PC-3 (cell line): ENCODE data around the gene HAND1. TPM values are rescaled to one million over a fixed set of nuclear protein-coding genes. Genes with fewer than 3 reads are reported as not detected.

ENCODE experiments used
- ATAC-seq: fragments of 200-7000 bp; cut with Tn5 transposase; 2 replicates; pipeline ENCODE4 v1.9.1; 2020; ENCODE audit warnings: mild to moderate bottlenecking, moderate library complexity
- BruUV-seq: library from RNA; stranded (reverse); fragments of 400-500 nt; replicated peaks from 2 replicates; lab custom pipeline; 2021; lab: Mats Ljungman, UMichigan
- CTCF ChIA-PET: fragments of 300-600 bp; sonication (Branson Sonifier 250); formaldehyde crosslinking; loops from one replicate; lab custom pipeline; 2022; ENCODE audit warnings: antibody characterized with exemption; lab: Charles Lee
- POLR2A ChIA-PET: fragments of 300-600 bp; sonication (Branson Sonifier 250); formaldehyde crosslinking; loops from one replicate; lab custom pipeline; 2022; ENCODE audit warnings: antibody characterized with exemption; ENCODE audit not compliant: unreplicated experiment; lab: Charles Lee
- DNase-seq: peaks from one replicate; pipeline ENCODE4 v3.0.0-alpha.2; 2015
- H2AFZ ChIP-seq: fragments of 300-600 bp; sonication (generic); 2 replicates; pipeline ENCODE4 v1.6.0; 2016; ENCODE audit warnings: antibody characterized with exemption, low read length
- H3F3A ChIP-seq: fragments of 300-600 bp; sonication (generic); one replicate; pipeline ENCODE4 v1.6.0; 2017; ENCODE audit warnings: antibody characterized with exemption, low read length, control low read depth, mild to moderate bottlenecking; ENCODE audit not compliant: unreplicated experiment
- H3K27ac ChIP-seq: fragments of 300-600 bp; sonication (generic); 2 replicates; pipeline ENCODE4 v1.5.1; 2016; ENCODE audit warnings: mild to moderate bottlenecking, low read length
- H3K27me3 ChIP-seq: fragments of 300-600 bp; sonication (generic); 2 replicates; pipeline ENCODE4 v1.6.1; 2016; ENCODE audit warnings: low read length, mixed read lengths
- H3K36me3 ChIP-seq: fragments of 300-600 bp; sonication (generic); 2 replicates; pipeline ENCODE4 v1.6.1; 2016; ENCODE audit warnings: low read depth, mixed run types, low read length, mixed read lengths
- H3K4me1 ChIP-seq: fragments of 300-600 bp; sonication (generic); 2 replicates; pipeline ENCODE4 v1.5.1; 2016; ENCODE audit warnings: low read length; ENCODE audit not compliant: insufficient read depth
- H3K4me2 ChIP-seq: fragments of 300-600 bp; sonication (generic); 2 replicates; pipeline ENCODE4 v1.6.0; 2016; ENCODE audit warnings: low read length
- H3K4me3 ChIP-seq: fragments of 300-600 bp; sonication (generic); 2 replicates; pipeline ENCODE4 v1.5.1; 2016; ENCODE audit warnings: mild to moderate bottlenecking, low read length, mixed read lengths
- H3K79me2 ChIP-seq: fragments of 300-600 bp; sonication (generic); 2 replicates; pipeline ENCODE4 v1.6.1; 2017; ENCODE audit warnings: low read length, mixed read lengths
- H3K9ac ChIP-seq: fragments of 300-600 bp; sonication (generic); 2 replicates; pipeline ENCODE4 v1.6.0; 2016; ENCODE audit warnings: mild to moderate bottlenecking, low read length
- H3K9me2 ChIP-seq: fragments of 300-600 bp; sonication (generic); replicated peaks from 2 replicates; pipeline ENCODE4 v1.6.1; 2016; ENCODE audit warnings: mixed run types, low read length, mixed read lengths
- H3K9me3 ChIP-seq: fragments of 300-600 bp; sonication (generic); 2 replicates; pipeline ENCODE4 v1.6.1; 2016; ENCODE audit warnings: low read length, mixed read lengths
- H4K20me1 ChIP-seq: fragments of 300-600 bp; sonication (generic); 2 replicates; pipeline ENCODE4 v1.6.1; 2016; ENCODE audit warnings: low read length, mixed read lengths
- CTCF ChIP-seq: fragments of 300-600 bp; sonication (generic); conservative IDR thresholded peaks from 2 replicates; pipeline ENCODE4 v1.5.1; 2017; ENCODE audit warnings: antibody characterized with exemption, low read depth, mild to moderate bottlenecking, low read length
- EZH2 ChIP-seq: fragments of 300-600 bp; sonication (generic); IDR thresholded peaks from one replicate; pipeline ENCODE4 v1.6.1; 2017; ENCODE audit warnings: antibody characterized with exemption, mild to moderate bottlenecking, low read length; ENCODE audit not compliant: unreplicated experiment
- EZH2phosphoT487 ChIP-seq: fragments of 300-600 bp; sonication (generic); IDR thresholded peaks from 2 replicates; pipeline ENCODE4 v1.6.1; 2018; ENCODE audit warnings: mild to moderate bottlenecking, antibody characterized with exemption, low read length, borderline replicate concordance
- intact Hi-C: fragments of 100-400 bp; cut with micrococcal nuclease; formaldehyde crosslinking; loops from 2 replicates; pipeline ENCODE4 v1.9.0; 2023
- total RNA-seq: library from RNA; depleted of rRNA; stranded (reverse); fragments of >200 nt; gene quantifications from 2 replicates; pipeline ENCODE4 v1.2.3, GENCODE V29; 2014

Gene HAND1
- total RNA-seq, 1 experiment from 2014 or later, result not detected

- H3K9me2 ChIP-seq, result no peaks in the 10 kb centered on the region
- H3K36me3 ChIP-seq, result no peaks in the 10 kb centered on the region
- no peak overlapping the region for H3K4me3 ChIP-seq
- no peak overlapping the region for H3K4me2 ChIP-seq
- intact Hi-C loops, result no loop called here
- BruUV-seq, result no TSS peak
- no peak overlapping the region for H2AFZ ChIP-seq
- H3K4me1 ChIP-seq, result no peaks in the 10 kb centered on the region
- no peaks in the 10 kb centered on the region for H4K20me1 ChIP-seq
- H3F3A ChIP-seq, result no peaks in the 10 kb centered on the region
- H3K79me2 ChIP-seq, result no peaks in the 10 kb centered on the region
- POLR2A ChIA-PET, result no interaction called here
- ATAC-seq (no peak), DNase-seq (no peak)
- no peak for TF ChIP-seq CTCF
- no peak for TF ChIP-seq EZH2phosphoT487
- no peak for TF ChIP-seq EZH2
- peaks cover 60% of the 10 kb centered on the region for H3K27me3 ChIP-seq
- H3K27ac ChIP-seq, result no peak overlapping the region
- H3K9me3 ChIP-seq, result no peaks in the 10 kb centered on the region
- CTCF ChIA-PET, result no interaction called here
- H3K9ac ChIP-seq, result no peak overlapping the region
Observed at GRCh38 chr5:154491941-154492340, 13.9 kb upstream of the HAND1 start.

GRCh38 chr5:154487541-154487940, 9.5 kb upstream of the HAND1 start:
- Histone ChIP-seq H3K9me2 (no peaks in the 10 kb centered on the region), H3K79me2 (no peaks in the 10 kb centered on the region), H3F3A (no peaks in the 10 kb centered on the region), H3K36me3 (no peaks in the 10 kb centered on the region), H3K27ac (no peak overlapping the region), H3K9me3 (no peaks in the 10 kb centered on the region), H3K4me1 (no peaks in the 10 kb centered on the region), H3K27me3 (peaks cover 70% of the 10 kb centered on the region), H3K4me3 (no peak overlapping the region), H3K4me2 (no peak overlapping the region), H3K9ac (no peak overlapping the region), H4K20me1 (no peaks in the 10 kb centered on the region), H2AFZ (no peak overlapping the region)
- intact Hi-C loops, result no loop called here
- TF ChIP-seq EZH2 (no peak), CTCF (no peak), EZH2phosphoT487 (no peak)
- ATAC-seq (no peak), DNase-seq (no peak)
- CTCF ChIA-PET, result no interaction called here
- POLR2A ChIA-PET, result no interaction called here
- no TSS peak for BruUV-seq

- Histone ChIP-seq H3K36me3 (no peaks in the 10 kb centered on the region), H3K27ac (no peak overlapping the region), H3K79me2 (no peaks in the 10 kb centered on the region), H3K27me3 (peaks cover 81% of the 10 kb centered on the region), H3K4me3 (no peak overlapping the region), H3K4me2 (no peak overlapping the region), H3K9me2 (no peaks in the 10 kb centered on the region), H2AFZ (no peak overlapping the region), H3F3A (no peaks in the 10 kb centered on the region), H3K9me3 (no peaks in the 10 kb centered on the region), H3K4me1 (no peaks in the 10 kb centered on the region), H4K20me1 (no peaks in the 10 kb centered on the region), H3K9ac (no peak overlapping the region)
- no peak for TF ChIP-seq EZH2
- no peak for TF ChIP-seq EZH2phosphoT487
- no peak for TF ChIP-seq CTCF
- ATAC-seq (no peak), DNase-seq (no peak)
- ChIA-PET POLR2A (no interaction called here), CTCF (no interaction called here)
- intact Hi-C loops, result no loop called here
- no TSS peak for BruUV-seq
Observed at GRCh38 chr5:154486427-154486866, 8.4 kb upstream of the HAND1 start.
